ENCODE data around the gene VSIG4. TPM values are rescaled to one million over a fixed set of nuclear protein-coding genes. Genes with fewer than 3 reads are reported as not detected.

VSIG4 gene
- total and polyA plus RNA-seq, 2 of the 13 experiments (the other 11 are each of a cell fraction or from before 2014, with no cell fraction given), result not detected

DNA sequence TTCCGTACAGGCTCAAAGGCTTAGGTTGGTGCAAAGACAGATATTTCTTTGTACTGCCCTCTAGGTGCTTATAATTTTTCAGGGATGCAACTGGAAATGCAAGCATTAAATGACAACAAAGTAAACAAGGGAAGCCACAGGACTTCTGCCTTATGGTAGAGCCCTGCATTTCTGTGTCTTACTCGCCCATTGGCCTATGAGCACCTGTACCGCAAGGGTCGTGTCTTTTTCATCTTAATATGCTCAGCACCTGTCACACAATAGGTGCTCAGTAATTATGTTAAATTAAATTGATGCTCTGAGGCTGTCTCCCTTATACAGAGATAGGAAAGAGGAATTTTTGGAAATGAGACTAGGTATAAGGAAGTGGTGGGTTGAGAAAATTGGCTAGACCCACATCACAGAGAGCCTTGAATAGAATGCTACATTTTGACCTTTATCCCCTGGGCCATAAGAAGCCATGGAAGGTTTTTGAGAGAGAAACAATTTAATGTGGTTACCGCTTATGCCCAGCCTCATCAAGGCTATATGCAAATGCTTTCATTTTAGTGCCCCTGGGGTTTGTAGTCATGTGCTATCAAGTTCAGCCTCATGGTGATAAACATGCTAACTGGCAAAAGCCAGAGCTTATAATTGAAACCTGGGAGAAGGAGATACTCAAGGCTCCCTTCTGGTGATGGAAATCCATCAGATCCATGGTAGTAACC, 16.3 kb downstream of the VSIG4 start (continued):
- no peak for TF ChIP-seq PBX3 (CRISPR knock-in tag; IDR thresholded peaks at IDR 0.05; ENCODE audit: borderline replicate concordance)
- no peak for TF ChIP-seq SNRNP70 (IDR thresholded peaks at IDR 0.05; ENCODE audit: low read depth, low read length)
- no peak for TF ChIP-seq ZNF761 (CRISPR knock-in tag; conservative IDR thresholded peaks at IDR 0.05)
- TF ChIP-seq EED (CRISPR knock-in tag; IDR thresholded peaks at IDR 0.05), result no peak

DNA sequence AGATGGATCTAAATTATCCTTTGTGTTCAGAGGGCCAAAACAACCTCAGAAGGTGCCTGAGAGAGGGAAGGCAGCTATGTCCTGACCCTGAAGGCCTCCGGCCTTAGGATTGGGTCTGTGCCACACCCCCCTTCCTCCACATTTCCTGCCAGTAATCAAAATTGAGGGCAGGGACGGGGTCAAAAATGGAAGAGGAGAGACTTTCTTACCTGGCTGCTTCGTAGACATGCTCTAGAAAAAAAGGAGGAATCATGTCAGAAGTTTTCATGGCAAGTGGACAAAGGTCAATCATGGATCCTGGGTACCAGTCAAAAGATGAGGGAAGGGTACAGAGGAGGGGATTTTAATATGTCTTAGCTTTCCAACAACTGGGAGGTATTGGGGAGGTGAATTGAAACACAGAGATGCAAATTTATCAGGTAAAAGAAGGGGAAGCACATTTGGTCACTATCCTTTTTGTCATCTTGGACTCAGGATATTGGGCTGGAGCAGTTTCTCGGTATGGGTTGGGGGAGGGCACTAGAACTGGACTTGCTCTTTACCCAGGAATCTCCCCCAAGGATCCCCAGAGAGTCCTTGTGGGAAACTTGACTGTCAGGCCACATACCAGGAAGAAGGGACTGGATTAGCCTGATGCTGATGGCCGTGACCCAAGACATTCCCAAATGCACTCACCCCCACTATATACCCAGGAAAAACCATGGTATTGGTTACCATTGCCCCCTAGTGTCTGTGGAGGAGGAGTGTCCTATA, 17.1 kb downstream of the VSIG4 start:
- FAIRE-seq (no peak), DNase-seq (ENCODE audit: low spot score) (no peak), ATAC-seq (no peak)
- H3K27me3 ChIP-seq (ENCODE audit: control insufficient read depth in 1 of 2, insufficient read depth in 2 of 2, low read length in 2 of 2), result no peaks in the 10 kb centered on the region
- no peaks in the 10 kb centered on the region for H4K20me1 ChIP-seq (ENCODE audit: insufficient read depth, low read length)
- H3K36me3 ChIP-seq (replicated peaks in 1 of 2; ENCODE audit: control insufficient read depth in 1 of 2, insufficient read depth in 2 of 2, low read length in 2 of 2), result no peaks in the 10 kb centered on the region
- no peak overlapping the region for H2AFZ ChIP-seq (ENCODE audit: low read length)
- H3K79me2 ChIP-seq (ENCODE audit: insufficient read depth, low read length), result no peaks in the 10 kb centered on the region
- no peak overlapping the region for H3K4me3 ChIP-seq (replicated peaks in 1 of 3; ENCODE audit: insufficient read depth in 1 of 3, low read depth in 2 of 3, low read length in 3 of 3)
- H3K9ac ChIP-seq (ENCODE audit: insufficient read depth, low read depth, low read length), result no peak overlapping the region
- intact Hi-C loops (cut with micrococcal nuclease; ENCODE audit: unreplicated experiment), result no loop called here
- H3K9me3 ChIP-seq (ENCODE audit: low read length), result no peaks in the 10 kb centered on the region
- ChIA-PET CTCF (ENCODE audit: low intra/inter-chr PET ratio, low total read pairs) (no interaction called here), POLR2A (no interaction called here)
- in situ Hi-C loops (cut with HindIII; ENCODE audit: extremely low pct_ligation_motif_present, low pct_unique_long_range_greater_than_20kb), result no loop called here
- no peaks in the 10 kb centered on the region for H3K4me1 ChIP-seq (ENCODE audit: insufficient read depth, low read length)
- WGBS (ENCODE audit: low lambda C conversion rate), result 4% methylated on average over 3 of the region's 5 CpGs
- no peak overlapping the region for H3K27ac ChIP-seq (ENCODE audit: extremely low read length, insufficient read depth, low read length)
- BruUV-seq (replicated peaks), result no TSS peak
- H3K4me2 ChIP-seq (ENCODE audit: low read depth, low read length), result no peak overlapping the region
- TF ChIP-seq RCOR2 (CRISPR knock-in tag; IDR thresholded peaks at IDR 0.05), result no peak
- TF ChIP-seq IRF9 (CRISPR knock-in tag; IDR thresholded peaks at IDR 0.05; ENCODE audit: borderline replicate concordance), result no peak
- no peak for TF ChIP-seq ZNF124 (CRISPR knock-in tag; IDR thresholded peaks at IDR 0.05)
- no peak for TF ChIP-seq YEATS2 (CRISPR knock-in tag; IDR thresholded peaks at IDR 0.05; ENCODE audit: borderline replicate concordance)
- no peak for TF ChIP-seq ZNF281 (CRISPR knock-in tag; IDR thresholded peaks at IDR 0.05; ENCODE audit: borderline replicate concordance)
- no peak for TF ChIP-seq CEBPG (CRISPR knock-in tag; IDR thresholded peaks at IDR 0.05)
- TF ChIP-seq HOXA9 (CRISPR knock-in tag; IDR thresholded peaks at IDR 0.05; ENCODE audit: borderline replicate concordance), result no peak
- TF ChIP-seq TGIF2 (CRISPR knock-in tag; IDR thresholded peaks at IDR 0.05), result no peak
- no peak for TF ChIP-seq ZNF501 (CRISPR knock-in tag; IDR thresholded peaks at IDR 0.05)
- TF ChIP-seq PRPF4 (IDR thresholded peaks at IDR 0.05; ENCODE audit: low read depth, low read length, poor library complexity, severe bottlenecking), result no peak
- TF ChIP-seq HOXA7 (CRISPR knock-in tag; IDR thresholded peaks at IDR 0.05), result no peak
- TF ChIP-seq, protein P1, sequence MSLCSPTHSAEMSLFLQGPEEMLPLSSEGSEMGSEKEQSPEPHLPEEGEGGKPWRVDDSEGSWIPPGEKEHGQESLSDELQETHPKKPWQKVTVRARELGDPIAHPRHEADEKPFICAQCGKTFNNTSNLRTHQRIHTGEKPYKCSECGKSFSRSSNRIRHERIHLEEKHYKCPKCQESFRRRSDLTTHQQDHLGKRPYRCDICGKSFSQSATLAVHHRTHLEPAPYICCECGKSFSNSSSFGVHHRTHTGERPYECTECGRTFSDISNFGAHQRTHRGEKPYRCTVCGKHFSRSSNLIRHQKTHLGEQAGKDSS (CRISPR knock-in tag; IDR thresholded peaks at IDR 0.05; ENCODE audit: borderline replicate concordance, low read depth), result no peak
- no peak for TF ChIP-seq DR1 (CRISPR knock-in tag; IDR thresholded peaks at IDR 0.05)

Measured in HepG2 (cell line).